Endothelial cell of umbilical vein (primary cell): ENCODE data around the gene USP6NL. TPM values are rescaled to one million over a fixed set of nuclear protein-coding genes. Genes with fewer than 3 reads are reported as not detected.

Experiments used
- BruUV-seq: library from RNA; stranded (reverse); fragments of 400-500 nt; replicated peaks from 2 replicates; lab custom pipeline; 2021; lab: Mats Ljungman, UMichigan
- CTCF ChIA-PET: fragments of 300-600, 350-600 bp; sonication (Branson Sonifier 250); formaldehyde crosslinking; loops from one replicate; lab custom pipeline; 2021; ENCODE audit warnings: antibody characterized with exemption, inconsistent platforms; lab: Charles Lee
- POLR2A ChIA-PET: fragments of 300-600, 350-600 bp; sonication (Branson Sonifier 250); formaldehyde crosslinking; loops from one replicate; lab custom pipeline; 2021; ENCODE audit warnings: antibody characterized with exemption, inconsistent platforms; lab: Charles Lee
- DNase-seq: peaks from one replicate; pipeline ENCODE4 v3.0.0-alpha.2; 2011; ENCODE audit warnings: low read depth, low spot score
- FAIRE-seq: peaks from 2 replicates; lab custom pipeline; 2011; peaks lifted over from hg19 to GRCh38; lab: Jason Lieb, UNC
- H2AFZ ChIP-seq: 2 replicates; pipeline ENCODE4 v1.6.0; 2012; ENCODE audit warnings: low read depth, low read length, control low read depth, inconsistent platforms
- H3K27ac ChIP-seq: 2 replicates; pipeline ENCODE4 v1.5.1; 2011; ENCODE audit warnings: low read depth, mild to moderate bottlenecking, control low read depth, low read length, moderate library complexity; ENCODE audit not compliant: insufficient read depth
- H3K27me3 ChIP-seq, 2 experiments: 2 replicates each; pipeline versions ENCODE4 v1.6.0 to v1.6.1; 2011; ENCODE audit warnings: low read length in 2 of 2, mixed read lengths in 1 of 2; ENCODE audit not compliant: control insufficient read depth in 2 of 2, insufficient read depth in 2 of 2
- H3K36me3 ChIP-seq, 2 experiments: 2 replicates in 1 of 2; 3 replicates in 1 of 2; pipeline ENCODE4 v1.5.1; 2011; ENCODE audit warnings: low read length in 2 of 2, mild to moderate bottlenecking in 1 of 2, moderate library complexity in 1 of 2; ENCODE audit not compliant: control insufficient read depth in 2 of 2, insufficient read depth in 2 of 2; ENCODE audit errors: extremely low read depth in 1 of 2
- H3K4me1 ChIP-seq: 3 replicates; pipeline ENCODE4 v1.5.1; 2011; ENCODE audit warnings: mild to moderate bottlenecking, low read length; ENCODE audit not compliant: control insufficient read depth, insufficient read depth; ENCODE audit errors: extremely low read depth
- H3K4me2 ChIP-seq: 2 replicates; pipeline ENCODE4 v1.6.1; 2011; ENCODE audit warnings: low read length, control low read depth, mixed read lengths; ENCODE audit not compliant: insufficient read depth
- H3K4me3 ChIP-seq, 3 experiments: fragments of 200-600 bp in 1 of 3; sonication (generic), shearing (Covaris generic) in 1 of 3; replicated peaks in 1 of 3; 2 replicates each; pipeline ENCODE4 v1.5.1; 2011 to 2016; ENCODE audit warnings: control low read depth in 3 of 3, low read length in 3 of 3, mild to moderate bottlenecking in 2 of 3, inconsistent platforms in 1 of 3, low read depth in 1 of 3, moderate library complexity in 1 of 3; ENCODE audit not compliant: insufficient read depth in 1 of 3
- H3K79me2 ChIP-seq: 2 replicates; pipeline ENCODE4 v1.6.0; 2012; ENCODE audit warnings: low read length, inconsistent platforms; ENCODE audit not compliant: control insufficient read depth, insufficient read depth
- H3K9ac ChIP-seq: replicated peaks from 2 replicates; pipeline ENCODE3; 2011; ENCODE audit warnings: low read length, control low read depth; ENCODE audit not compliant: insufficient read depth; ENCODE audit errors: extremely low read depth
- H3K9me1 ChIP-seq: replicated peaks from 3 replicates; pipeline ENCODE4 v1.6.0; 2011; ENCODE audit warnings: mild to moderate bottlenecking, low read length; ENCODE audit not compliant: control insufficient read depth, insufficient read depth; ENCODE audit errors: extremely low read depth
- H3K9me3 ChIP-seq: replicated peaks from 2 replicates; pipeline ENCODE4 v1.5.1; 2012; ENCODE audit warnings: low read length, inconsistent platforms; ENCODE audit not compliant: control insufficient read depth, insufficient read depth
- H4K20me1 ChIP-seq: replicated peaks from 2 replicates; pipeline ENCODE3; 2011; ENCODE audit warnings: mild to moderate bottlenecking, low read length; ENCODE audit not compliant: control insufficient read depth, insufficient read depth; ENCODE audit errors: extremely low read depth
- EZH2 ChIP-seq: IDR thresholded peaks from 2 replicates; pipeline ENCODE4 v1.6.1; 2012; ENCODE audit warnings: borderline replicate concordance, low read depth, mild to moderate bottlenecking, moderate library complexity, low read length, inconsistent platforms; ENCODE audit not compliant: severe bottlenecking
- FOS ChIP-seq: IDR thresholded peaks from 2 replicates; pipeline ENCODE4 v1.6.1; 2011; ENCODE audit warnings: mild to moderate bottlenecking, low read length, moderate library complexity, borderline replicate concordance; ENCODE audit not compliant: insufficient read depth
- GATA2 ChIP-seq: IDR thresholded peaks from 2 replicates; pipeline ENCODE4 v1.7.0; 2011; ENCODE audit warnings: low read depth, mild to moderate bottlenecking, moderate library complexity, mixed read lengths, low read length; ENCODE audit not compliant: insufficient read length, insufficient read depth
- JUN ChIP-seq: IDR thresholded peaks from 2 replicates; pipeline ENCODE4 v1.6.1; 2011; ENCODE audit warnings: borderline replicate concordance, low read depth; ENCODE audit not compliant: insufficient read length, insufficient read depth
- MYC ChIP-seq: IDR thresholded peaks from one replicate; pipeline ENCODE4 v1.6.1; 2011; ENCODE audit warnings: mild to moderate bottlenecking, low read depth, low read length
- POLR2A ChIP-seq: IDR thresholded peaks from 2 replicates; pipeline ENCODE4 v1.6.1; 2012; ENCODE audit warnings: low read depth, mild to moderate bottlenecking, control low read depth, low read length
- POLR2AphosphoS5 ChIP-seq: IDR thresholded peaks from 2 replicates; pipeline ENCODE4 v1.6.1; 2012; ENCODE audit warnings: low read depth, mild to moderate bottlenecking, control low read depth, low read length, moderate library complexity; ENCODE audit not compliant: insufficient read depth
- dilution Hi-C: fragments of 300-500 bp; cut with MboI; formaldehyde crosslinking; loops from one replicate; pipeline ENCODE4 v1.15.0; 2019; ENCODE audit warnings: low sequenced_read_pairs; ENCODE audit not compliant: extremely low pct_ligation_motif_present
- intact Hi-C: fragments of 100-400 bp; cut with micrococcal nuclease; formaldehyde crosslinking; loops from one replicate; pipeline ENCODE4 v1.10.0; 2022
- polyA plus RNA-seq, 4 experiments: library from polyadenylated mRNA; depleted of rRNA in 3 of 4; stranded (reverse) in 3 of 4; unstranded in 1 of 4; fragments of >200 nt; gene quantifications; 2 replicates each; pipeline versions ENCODE4 v1.2.1 to v1.2.3, GENCODE V29; 2011 to 2012; ENCODE audit warnings: missing spikeins in 1 of 4
- total RNA-seq: library from RNA; stranded (reverse); gene quantifications from 2 replicates; pipeline ENCODE4 v1.2.3, GENCODE V29; 2021
- TF ChIP-seq, protein P1 (sequence below): IDR thresholded peaks from 2 replicates; pipeline ENCODE4 v1.6.1; 2011; ENCODE audit not compliant: insufficient read depth, insufficient read length
- TF ChIP-seq, protein P2 (sequence below), 2 donors: IDR thresholded peaks; 1 replicate in 1 of 2; 2 replicates in 1 of 2; pipeline ENCODE4 v1.5.1; 2011; ENCODE audit warnings: low read length in 2 of 2, mild to moderate bottlenecking in 2 of 2, moderate library complexity in 2 of 2, control low read depth in 1 of 2, inconsistent platforms in 1 of 2, low read depth in 1 of 2; ENCODE audit not compliant: insufficient read depth in 1 of 2; ENCODE audit errors: extremely low read depth in 1 of 2

Gene USP6NL
- total and polyA plus RNA-seq, 2 donors (not counting 3 experiments of a cell fraction or from before 2014, with no cell fraction given): 13.5 to 29.2 TPM

DNA sequence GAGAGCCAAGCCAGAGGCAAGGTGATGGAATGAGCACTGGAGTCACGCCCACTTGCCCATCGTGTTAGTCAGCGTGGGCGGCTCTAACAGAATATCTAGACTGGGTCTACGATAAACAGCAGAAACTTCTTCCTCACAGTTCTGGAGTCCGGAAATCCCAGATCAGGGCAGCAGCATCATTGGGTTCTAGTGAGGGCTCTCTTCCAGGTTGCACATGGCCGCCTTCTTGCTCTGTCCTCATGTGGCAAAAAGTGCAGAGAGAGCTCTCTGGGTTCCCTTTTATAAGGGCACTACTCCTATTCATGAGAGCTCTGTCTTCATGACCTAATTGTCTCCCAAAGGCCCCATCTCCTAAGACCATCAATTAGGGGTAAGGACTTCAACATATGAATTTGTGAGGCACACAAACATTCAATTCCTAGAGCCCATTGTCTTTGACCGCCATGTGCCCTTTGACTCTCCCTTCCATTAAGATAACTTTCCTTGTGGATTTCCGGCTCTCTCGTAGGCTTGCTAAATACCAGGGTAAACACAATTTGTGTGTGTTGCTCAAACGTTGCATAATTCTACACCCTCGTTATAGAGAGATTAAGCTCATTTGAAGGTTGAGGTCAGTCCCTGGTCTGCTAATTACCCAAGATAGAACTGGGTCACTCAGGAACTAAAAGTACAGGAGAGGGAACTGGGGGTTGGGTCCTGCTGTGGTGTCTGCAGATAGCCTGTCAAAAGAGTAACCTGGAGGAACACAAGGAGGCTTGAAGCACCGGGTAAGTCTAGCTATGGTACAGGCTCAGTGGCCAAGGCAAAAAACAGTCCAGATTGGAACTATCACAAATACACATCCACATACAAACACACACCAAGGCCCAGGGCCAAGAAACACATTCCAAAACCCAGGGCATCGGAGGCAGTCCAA is 28.7 kb upstream of the USP6NL start:
- H3K27me3 ChIP-seq: peaks cover 0 to 3% of the 10 kb centered on the region in 2 experiments
- no peaks in the 10 kb centered on the region for H3K79me2 ChIP-seq
- no peak overlapping the region for H3K27ac ChIP-seq
- FAIRE-seq: no peak
- no peak overlapping the region for H3K9ac ChIP-seq
- intact Hi-C loops: no loop called here
- dilution Hi-C loops: no loop called here
- H3K4me1 ChIP-seq: no peaks in the 10 kb centered on the region
- no peak for DNase-seq
- H3K9me3 ChIP-seq: no peaks in the 10 kb centered on the region
- H3K36me3 ChIP-seq: no peaks in the 10 kb centered on the region
- H3K9me1 ChIP-seq: no peaks in the 10 kb centered on the region
- no peak overlapping the region for H3K4me3 ChIP-seq
- BruUV-seq: no TSS peak
- no peaks in the 10 kb centered on the region for H4K20me1 ChIP-seq
- ChIA-PET CTCF (interaction anchor here (1.2 to 2.9 kb wide), 3 partner anchors 28 to 85 kb away, joined by 3 to 8 read pairs (median 3); no protein-coding TSS in a partner anchor), POLR2A (no interaction called here)
- no peak overlapping the region for H3K4me2 ChIP-seq
- TF ChIP-seq, protein P1, sequence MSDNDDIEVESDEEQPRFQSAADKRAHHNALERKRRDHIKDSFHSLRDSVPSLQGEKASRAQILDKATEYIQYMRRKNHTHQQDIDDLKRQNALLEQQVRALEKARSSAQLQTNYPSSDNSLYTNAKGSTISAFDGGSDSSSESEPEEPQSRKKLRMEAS: no peak
- TF ChIP-seq EZH2 (no peak), FOS (no peak), POLR2A (no peak), MYC (no peak), GATA2 (no peak), POLR2AphosphoS5 (no peak), JUN (no peak)
- TF ChIP-seq, protein P2, sequence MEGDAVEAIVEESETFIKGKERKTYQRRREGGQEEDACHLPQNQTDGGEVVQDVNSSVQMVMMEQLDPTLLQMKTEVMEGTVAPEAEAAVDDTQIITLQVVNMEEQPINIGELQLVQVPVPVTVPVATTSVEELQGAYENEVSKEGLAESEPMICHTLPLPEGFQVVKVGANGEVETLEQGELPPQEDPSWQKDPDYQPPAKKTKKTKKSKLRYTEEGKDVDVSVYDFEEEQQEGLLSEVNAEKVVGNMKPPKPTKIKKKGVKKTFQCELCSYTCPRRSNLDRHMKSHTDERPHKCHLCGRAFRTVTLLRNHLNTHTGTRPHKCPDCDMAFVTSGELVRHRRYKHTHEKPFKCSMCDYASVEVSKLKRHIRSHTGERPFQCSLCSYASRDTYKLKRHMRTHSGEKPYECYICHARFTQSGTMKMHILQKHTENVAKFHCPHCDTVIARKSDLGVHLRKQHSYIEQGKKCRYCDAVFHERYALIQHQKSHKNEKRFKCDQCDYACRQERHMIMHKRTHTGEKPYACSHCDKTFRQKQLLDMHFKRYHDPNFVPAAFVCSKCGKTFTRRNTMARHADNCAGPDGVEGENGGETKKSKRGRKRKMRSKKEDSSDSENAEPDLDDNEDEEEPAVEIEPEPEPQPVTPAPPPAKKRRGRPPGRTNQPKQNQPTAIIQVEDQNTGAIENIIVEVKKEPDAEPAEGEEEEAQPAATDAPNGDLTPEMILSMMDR (IDR thresholded peaks at IDR 0.05; ENCODE audit: extremely low read depth in 1 of 2, insufficient read depth in 1 of 2, low read depth in 1 of 2, low read length in 2 of 2): no peak
- H2AFZ ChIP-seq: no peak overlapping the region
